Retinal pigment epithelial cell (primary cell): ENCODE measurements around the gene TATDN2.

Experiments
- DNase-seq: peaks from one replicate; pipeline ENCODE4 v3.0.0-alpha.2; 2010; ENCODE audit warnings: low read depth
- H3K4me3 ChIP-seq: 2 replicates; pipeline ENCODE4 v1.5.1; 2011; ENCODE audit warnings: mild to moderate bottlenecking, low read length, control low read depth, moderate library complexity
- CTCF ChIP-seq: conservative IDR thresholded peaks from 2 replicates; pipeline ENCODE4 v1.5.1; 2011; ENCODE audit warnings: low read depth, low read length, control low read depth, inconsistent platforms

Gene TATDN2

GRCh38 chr3:10215578-10216368, 32.5 kb upstream of the TATDN2 start:
- no peak overlapping the region for H3K4me3 ChIP-seq
- DNase-seq, result no peak
- no peak for TF ChIP-seq CTCF

- TF ChIP-seq CTCF, result no peak
- no peak for DNase-seq
These were observed 30.9 kb upstream of the TATDN2 start for GRCh38 chr3:10217359-10217758.

GRCh38 chr3:10219737-10220136, 28.5 kb upstream of the TATDN2 start:
- TF ChIP-seq CTCF, result no peak
- DNase-seq, result no peak
- H3K4me3 ChIP-seq, result no peak overlapping the region

More at GRCh38 chr3:10217359-10217758, 30.9 kb upstream of the TATDN2 start:
- H3K4me3 ChIP-seq, result no peak overlapping the region

- no peak for TF ChIP-seq CTCF
- H3K4me3 ChIP-seq, result no peak overlapping the region
- no peak for DNase-seq
These were observed 24.3 kb upstream of the TATDN2 start for GRCh38 chr3:10223676-10224639.

- no peak overlapping the region for H3K4me3 ChIP-seq
- TF ChIP-seq CTCF, result peak; percentile 89
- peak; percentile 37 for DNase-seq
These were observed 23.2 kb upstream of the TATDN2 start for GRCh38 chr3:10224794-10225665.

GRCh38 chr3:10226293-10226692, 22.0 kb upstream of the TATDN2 start:
- no peak for DNase-seq
- no peak for TF ChIP-seq CTCF
- no peak overlapping the region for H3K4me3 ChIP-seq
